DND-41 (cell line): ENCODE measurements around the gene JAM2.

ENCODE experiments used
- ATAC-seq: fragments of 200-7000 bp; cut with Tn5 transposase; 3 replicates; pipeline ENCODE4 v1.9.1; 2021; ENCODE audit warnings: low read depth; ENCODE audit not compliant: insufficient read depth
- DNase-seq: peaks from one replicate; pipeline ENCODE4 v3.0.0-alpha.2; 2020
- H2AFZ ChIP-seq: 2 replicates; pipeline ENCODE4 v1.6.0; 2012; ENCODE audit warnings: low read depth, low read length
- H3K27ac ChIP-seq: 2 replicates; pipeline ENCODE4 v1.5.1; 2012; ENCODE audit warnings: low read length, inconsistent platforms
- H3K27me3 ChIP-seq: fragments of 200-600 bp; sonication (generic); 2 replicates; pipeline ENCODE4 v1.6.0; 2012; ENCODE audit warnings: low read length, mild to moderate bottlenecking, inconsistent platforms; ENCODE audit not compliant: insufficient read depth, poor library complexity
- H3K36me3 ChIP-seq: 2 replicates; pipeline ENCODE4 v1.5.1; 2012; ENCODE audit warnings: low read length, inconsistent platforms; ENCODE audit not compliant: insufficient read depth
- H3K4me1 ChIP-seq: 2 replicates; pipeline ENCODE4 v1.5.1; 2012; ENCODE audit warnings: mild to moderate bottlenecking, low read length; ENCODE audit not compliant: insufficient read depth
- H3K4me2 ChIP-seq: 2 replicates; pipeline ENCODE4 v1.6.0; 2012; ENCODE audit warnings: mild to moderate bottlenecking, moderate library complexity, low read length, inconsistent platforms; ENCODE audit not compliant: insufficient read depth
- H3K4me3 ChIP-seq, 2 experiments: fragments of 200-600 bp in 1 of 2; shearing (Covaris generic) in 1 of 2; 2 replicates each; pipeline ENCODE4 v1.5.1; 2012 to 2016; ENCODE audit warnings: inconsistent platforms in 2 of 2, low read length in 2 of 2, mild to moderate bottlenecking in 2 of 2, low read depth in 1 of 2, moderate library complexity in 1 of 2
- H3K79me2 ChIP-seq: 2 replicates; pipeline ENCODE4 v1.6.0; 2012; ENCODE audit warnings: low read length, inconsistent platforms; ENCODE audit not compliant: insufficient read depth
- H3K9ac ChIP-seq: 2 replicates; pipeline ENCODE4 v1.6.0; 2012; ENCODE audit warnings: low read depth, mild to moderate bottlenecking, inconsistent platforms, low read length, moderate library complexity
- H3K9me3 ChIP-seq: 2 replicates; pipeline ENCODE4 v1.5.1; 2012; ENCODE audit warnings: low read length, moderate library complexity, mild to moderate bottlenecking, inconsistent platforms; ENCODE audit not compliant: insufficient read depth, severe bottlenecking
- H4K20me1 ChIP-seq: 2 replicates; pipeline ENCODE4 v1.6.0; 2012; ENCODE audit warnings: low read length; ENCODE audit not compliant: insufficient read depth
- EZH2 ChIP-seq: IDR thresholded peaks from 3 replicates; pipeline ENCODE4 v1.6.1; 2012; ENCODE audit warnings: borderline replicate concordance, low read depth, mild to moderate bottlenecking, moderate library complexity, low read length, inconsistent platforms; ENCODE audit not compliant: severe bottlenecking
- TF ChIP-seq, protein P1 (sequence below): IDR thresholded peaks from 2 replicates; pipeline ENCODE4 v1.5.1; 2012; ENCODE audit warnings: borderline replicate concordance, low read length, moderate library complexity, mild to moderate bottlenecking; ENCODE audit not compliant: poor library complexity, severe bottlenecking; ENCODE audit errors: extremely low read depth

The JAM2 gene

GRCh38 chr21:25660233-25660632 lies 21.2 kb downstream of the JAM2 start:
- Histone ChIP-seq H2AFZ (no peak overlapping the region), H3K9ac (no peak overlapping the region), H3K9me3 (no peaks in the 10 kb centered on the region), H3K4me3 (no peak overlapping the region), H3K4me1 (no peaks in the 10 kb centered on the region), H3K27ac (no peak overlapping the region), H3K27me3 (no peaks in the 10 kb centered on the region), H3K4me2 (no peak overlapping the region), H4K20me1 (no peaks in the 10 kb centered on the region), H3K36me3 (no peaks in the 10 kb centered on the region), H3K79me2 (no peaks in the 10 kb centered on the region)
- ATAC-seq: no peak
- DNase-seq: no peak
- TF ChIP-seq, protein P1, sequence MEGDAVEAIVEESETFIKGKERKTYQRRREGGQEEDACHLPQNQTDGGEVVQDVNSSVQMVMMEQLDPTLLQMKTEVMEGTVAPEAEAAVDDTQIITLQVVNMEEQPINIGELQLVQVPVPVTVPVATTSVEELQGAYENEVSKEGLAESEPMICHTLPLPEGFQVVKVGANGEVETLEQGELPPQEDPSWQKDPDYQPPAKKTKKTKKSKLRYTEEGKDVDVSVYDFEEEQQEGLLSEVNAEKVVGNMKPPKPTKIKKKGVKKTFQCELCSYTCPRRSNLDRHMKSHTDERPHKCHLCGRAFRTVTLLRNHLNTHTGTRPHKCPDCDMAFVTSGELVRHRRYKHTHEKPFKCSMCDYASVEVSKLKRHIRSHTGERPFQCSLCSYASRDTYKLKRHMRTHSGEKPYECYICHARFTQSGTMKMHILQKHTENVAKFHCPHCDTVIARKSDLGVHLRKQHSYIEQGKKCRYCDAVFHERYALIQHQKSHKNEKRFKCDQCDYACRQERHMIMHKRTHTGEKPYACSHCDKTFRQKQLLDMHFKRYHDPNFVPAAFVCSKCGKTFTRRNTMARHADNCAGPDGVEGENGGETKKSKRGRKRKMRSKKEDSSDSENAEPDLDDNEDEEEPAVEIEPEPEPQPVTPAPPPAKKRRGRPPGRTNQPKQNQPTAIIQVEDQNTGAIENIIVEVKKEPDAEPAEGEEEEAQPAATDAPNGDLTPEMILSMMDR: no peak
- no peak for TF ChIP-seq EZH2

DNA sequence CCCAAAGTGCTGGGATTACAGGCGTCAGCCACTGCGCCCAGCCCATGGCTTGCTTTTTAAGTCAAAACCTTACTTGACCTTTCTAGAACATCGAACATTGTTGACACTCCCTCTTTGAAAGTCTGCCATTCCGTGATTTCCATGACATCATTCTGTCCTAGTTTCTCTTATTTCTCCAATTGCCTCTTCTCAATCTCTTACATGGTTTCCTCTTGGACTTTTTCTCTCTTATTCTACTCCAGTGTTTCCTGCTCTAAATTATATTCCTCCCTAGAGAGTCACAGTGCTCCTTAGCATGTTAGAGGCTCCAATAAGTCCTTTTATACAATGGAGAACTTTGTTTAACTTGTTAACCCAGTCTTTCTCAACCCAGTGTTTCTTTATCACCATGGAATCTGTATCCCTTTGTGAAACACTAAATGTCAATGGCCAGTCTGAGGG lies 25.5 kb downstream of the JAM2 start:
- Histone ChIP-seq H3K9me3 (no peaks in the 10 kb centered on the region), H3K27ac (no peak overlapping the region), H3K9ac (no peak overlapping the region), H3K4me2 (no peak overlapping the region), H3K27me3 (no peaks in the 10 kb centered on the region), H3K79me2 (no peaks in the 10 kb centered on the region), H3K4me1 (no peaks in the 10 kb centered on the region), H2AFZ (no peak overlapping the region), H4K20me1 (no peaks in the 10 kb centered on the region), H3K36me3 (no peaks in the 10 kb centered on the region), H3K4me3 (no peak overlapping the region)
- DNase-seq: no peak
- ATAC-seq: no peak
- TF ChIP-seq, protein P1: no peak
- TF ChIP-seq EZH2: no peak

DNA sequence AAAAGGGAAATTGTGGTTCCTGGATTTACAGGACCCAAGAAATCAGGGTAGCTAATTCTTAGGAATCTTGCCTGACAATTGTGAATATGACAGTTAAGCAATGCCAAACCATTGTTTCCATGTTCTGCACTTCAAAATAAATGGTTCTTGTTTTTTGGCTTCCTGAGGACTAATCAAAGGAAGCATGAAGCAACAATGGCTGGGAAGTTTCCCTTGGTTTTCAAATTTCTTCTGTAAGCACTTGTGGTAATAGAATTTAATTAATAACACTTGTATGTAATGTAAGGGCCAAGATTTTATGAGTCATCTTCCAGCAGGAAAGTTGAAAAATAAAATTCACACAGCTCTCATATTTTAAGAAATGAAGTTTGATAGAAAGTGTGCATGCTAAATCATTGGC lies 31.7 kb downstream of the JAM2 start:
- TF ChIP-seq EZH2: no peak
- TF ChIP-seq, protein P1: no peak
- H3K9ac ChIP-seq: no peak overlapping the region
- H4K20me1 ChIP-seq: no peaks in the 10 kb centered on the region
- ATAC-seq: no peak
- no peak overlapping the region for H3K4me3 ChIP-seq
- H2AFZ ChIP-seq: no peak overlapping the region
- no peak overlapping the region for H3K27ac ChIP-seq
- no peaks in the 10 kb centered on the region for H3K9me3 ChIP-seq
- no peak overlapping the region for H3K4me2 ChIP-seq
- H3K27me3 ChIP-seq: no peaks in the 10 kb centered on the region
- no peaks in the 10 kb centered on the region for H3K4me1 ChIP-seq
- H3K79me2 ChIP-seq: no peaks in the 10 kb centered on the region
- no peak for DNase-seq
- no peaks in the 10 kb centered on the region for H3K36me3 ChIP-seq

- H3K9me3 ChIP-seq: no peaks in the 10 kb centered on the region
- H3K4me1 ChIP-seq: no peaks in the 10 kb centered on the region
- no peak overlapping the region for H3K9ac ChIP-seq
- no peaks in the 10 kb centered on the region for H4K20me1 ChIP-seq
- H3K79me2 ChIP-seq: no peaks in the 10 kb centered on the region
- TF ChIP-seq EZH2: no peak
- TF ChIP-seq, protein P1: no peak
- DNase-seq: no peak
- no peak overlapping the region for H3K4me2 ChIP-seq
- no peak overlapping the region for H3K27ac ChIP-seq
- no peak for ATAC-seq
- H3K27me3 ChIP-seq: no peaks in the 10 kb centered on the region
- H3K4me3 ChIP-seq: no peak overlapping the region
- no peaks in the 10 kb centered on the region for H3K36me3 ChIP-seq
- H2AFZ ChIP-seq: no peak overlapping the region
Measured at GRCh38 chr21:25676451-25676850, 37.4 kb downstream of the JAM2 start.
